Activated CD4-positive, alpha-beta T cell treated with anti-CD3 and anti-CD28 coated beads, Interleukin-2, amount 50 U/mL, for 48 hours (primary cell): Measurements from ENCODE around the gene MYH9.
"Not testable (repeated sequence)": the region's sequence is repeated elsewhere in the genome, so short reads cannot be mapped to it uniquely, and the experiment has no call there.

Source experiments
- DNase-seq, 2 experiments: peaks; one replicate each; pipeline ENCODE4 v3.0.0-alpha.2; 2020

The MYH9 gene

GRCh38 chr22:36289948-36290371, 97.8 kb downstream of the MYH9 start:
- DNase-seq: not testable (repeated sequence)

GRCh38 chr22:36289406-36289870, 98.3 kb downstream of the MYH9 start:
- no peak for DNase-seq

GRCh38 chr22:36288571-36289405, 99.0 kb downstream of the MYH9 start:
- DNase-seq: no peak

- DNase-seq: no peak
Observed at GRCh38 chr22:36287881-36288515, 99.8 kb downstream of the MYH9 start.

GRCh38 chr22:36286096-36286957, 101.4 kb downstream of the MYH9 start:
- peak; percentile 72 to 75 for DNase-seq

- DNase-seq: no peak
Observed at GRCh38 chr22:36285545-36285944, 102.2 kb downstream of the MYH9 start.

- DNase-seq: no peak
Observed at GRCh38 chr22:36285017-36285416, 102.8 kb downstream of the MYH9 start.

GRCh38 chr22:36284171-36284571, 103.6 kb downstream of the MYH9 start:
- DNase-seq: no peak

- DNase-seq: no peak
Observed at GRCh38 chr22:36282328-36282831, 105.4 kb downstream of the MYH9 start.

GRCh38 chr22:36281781-36282327, 105.9 kb downstream of the MYH9 start:
- DNase-seq: no peak

- no peak for DNase-seq
Observed at GRCh38 chr22:36280379-36280778, 107.4 kb downstream of the MYH9 start.

- DNase-seq: no peak
Observed at GRCh38 chr22:36279219-36279666, 108.5 kb downstream of the MYH9 start.

- DNase-seq: peak; percentile 71 to 76
Observed at GRCh38 chr22:36277482-36278291, 110.1 kb downstream of the MYH9 start.

GRCh38 chr22:36274531-36274930, 113.2 kb downstream of the MYH9 start:
- no peak for DNase-seq

- not testable (repeated sequence) for DNase-seq
Observed at GRCh38 chr22:36271951-36272350, 115.8 kb downstream of the MYH9 start.

- DNase-seq: not testable (repeated sequence)
Observed at GRCh38 chr22:36271231-36271630, 116.5 kb downstream of the MYH9 start.

GRCh38 chr22:36267896-36268485, 119.8 kb downstream of the MYH9 start:
- DNase-seq: no peak

GRCh38 chr22:36267058-36267457, 120.7 kb downstream of the MYH9 start:
- no peak for DNase-seq

GRCh38 chr22:36263886-36264664, 123.7 kb downstream of the MYH9 start:
- not testable (repeated sequence) for DNase-seq

GRCh38 chr22:36263216-36263673, 124.5 kb downstream of the MYH9 start:
- not testable (repeated sequence) for DNase-seq
